ENCODE data around the gene MYCBPAP. TPM values are rescaled to one million over a fixed set of nuclear protein-coding genes. Genes with fewer than 3 reads are reported as not detected.
A peak's percentile ranks its signal among the peaks of the same experiment; 100 is the strongest.

The MYCBPAP gene
- polyA plus RNA-seq, 2 of the 4 experiments (the other 2 are of a cell fraction): 0.93 to 2.5 TPM

- DNase-seq (ENCODE audit: low read depth in 1 of 2, low spot score in 1 of 2): no peak
- Histone ChIP-seq H3K4me2 (peak overlapping the region; percentile 63; the same call in 1 of the 3 replicates), H3K4me1 (peaks cover 32% of the 10 kb centered on the region), H3K4me3 (no peak overlapping the region), H3K27ac (peak overlapping the region; percentile 65 to 85), H3K9me3 (no peaks in the 10 kb centered on the region)
- FAIRE-seq: no peak
- ATAC-seq: no peak
- POLR2A ChIA-PET: interaction anchor here (0.6 to 1.7 kb wide), 2 partner anchors 48 to 59 kb away, joined by 4 to 5 read pairs; no protein-coding TSS in a partner anchor
- 72% methylated on average over 5 of the region's 5 CpGs for WGBS (ENCODE audit: missing lambda C conversion rate)
- CTCF ChIA-PET: interaction anchor here (0.5 to 5.0 kb wide), 41 partner anchors 10 to 1046 kb away, joined by 3 to 119 read pairs (median 6); partner anchors contain the start of genes ACSF2 and EPN3
- TF ChIP-seq TFCP2L1 (CRISPR knock-in tag; IDR thresholded peaks at IDR 0.05): no peak
- no peak for TF ChIP-seq ZNF302 (CRISPR knock-in tag; IDR thresholded peaks at IDR 0.05)
- no peak for TF ChIP-seq ZSCAN20 (CRISPR knock-in tag; IDR thresholded peaks at IDR 0.05)
- TF ChIP-seq HDAC2 (IDR thresholded peaks at IDR 0.05): no peak
- no peak for TF ChIP-seq NFE2L2 (conservative IDR thresholded peaks at IDR 0.05; ENCODE audit: low read length)
- TF ChIP-seq RCOR1 (IDR thresholded peaks at IDR 0.05; ENCODE audit: low read depth, low read length): no peak
- TF ChIP-seq EHMT2 (IDR thresholded peaks at IDR 0.05; ENCODE audit: low read depth): no peak
- TF ChIP-seq PHF8 (IDR thresholded peaks at IDR 0.05; ENCODE audit: borderline replicate concordance, low read depth): no peak
- TF ChIP-seq MAZ (IDR thresholded peaks at IDR 0.05; ENCODE audit: borderline replicate concordance, low read depth, low read length): no peak
Measured at GRCh38 chr17:50483266-50483665, 25.0 kb upstream of the MYCBPAP start.

DNA sequence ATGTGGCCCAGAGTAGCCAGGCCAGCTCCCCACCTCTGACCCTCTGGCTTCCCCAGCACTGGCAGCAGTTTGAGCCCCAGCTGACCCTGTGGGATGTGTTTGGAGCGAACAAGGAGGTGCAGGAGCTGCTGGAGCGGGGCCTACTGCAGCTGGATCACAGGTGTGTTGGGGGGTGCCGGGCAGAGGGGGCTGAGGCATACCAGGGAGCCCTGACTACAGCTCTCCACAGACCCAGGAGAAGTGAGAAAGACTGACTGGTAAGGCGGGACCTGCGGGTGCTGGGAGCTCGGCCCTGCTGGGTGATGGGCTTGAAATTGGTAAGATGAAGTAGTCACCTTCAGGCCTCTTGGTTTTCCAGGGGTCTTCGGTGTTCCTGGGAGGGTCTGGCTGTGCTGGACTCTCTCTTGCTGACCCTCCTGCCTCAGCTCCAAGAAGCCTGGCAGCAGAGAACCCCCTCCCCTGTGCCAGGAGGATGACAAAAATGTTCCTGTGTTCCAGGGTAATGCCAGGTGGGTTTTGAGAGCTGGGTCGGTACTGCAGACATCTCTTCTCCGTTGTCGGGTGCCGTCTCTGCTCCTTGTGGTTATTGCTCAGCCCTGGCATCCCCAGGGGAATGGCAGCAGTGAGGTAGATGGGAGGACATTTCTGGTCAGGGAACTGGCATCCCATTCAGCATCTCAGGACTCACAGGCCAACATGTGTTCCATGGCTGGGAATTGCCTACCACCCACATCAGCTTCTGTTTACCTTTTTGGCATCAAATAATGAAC is 23.7 kb upstream of the MYCBPAP start:
- FAIRE-seq (no peak), DNase-seq (ENCODE audit: low read depth in 1 of 2, low spot score in 1 of 2) (no peak), ATAC-seq (no peak)
- H3K4me3 ChIP-seq: no peak overlapping the region
- no peak overlapping the region for H3K4me2 ChIP-seq
- CTCF ChIA-PET: interaction anchor here (0.6 to 5.0 kb wide), 21 partner anchors 9 to 368 kb away, joined by 3 to 119 read pairs (median 15); partner anchors contain the start of genes ACSF2, COL1A1 and EPN3
- H3K4me1 ChIP-seq: peaks cover 30% of the 10 kb centered on the region
- no peaks in the 10 kb centered on the region for H3K9me3 ChIP-seq
- POLR2A ChIA-PET: interaction anchor here (1.7 kb wide), 1 partner anchor 58 kb away, joined by 5 read pairs; no protein-coding TSS in a partner anchor
- TF ChIP-seq, protein P1, sequence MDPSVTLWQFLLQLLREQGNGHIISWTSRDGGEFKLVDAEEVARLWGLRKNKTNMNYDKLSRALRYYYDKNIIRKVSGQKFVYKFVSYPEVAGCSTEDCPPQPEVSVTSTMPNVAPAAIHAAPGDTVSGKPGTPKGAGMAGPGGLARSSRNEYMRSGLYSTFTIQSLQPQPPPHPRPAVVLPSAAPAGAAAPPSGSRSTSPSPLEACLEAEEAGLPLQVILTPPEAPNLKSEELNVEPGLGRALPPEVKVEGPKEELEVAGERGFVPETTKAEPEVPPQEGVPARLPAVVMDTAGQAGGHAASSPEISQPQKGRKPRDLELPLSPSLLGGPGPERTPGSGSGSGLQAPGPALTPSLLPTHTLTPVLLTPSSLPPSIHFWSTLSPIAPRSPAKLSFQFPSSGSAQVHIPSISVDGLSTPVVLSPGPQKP (IDR thresholded peaks at IDR 0.05; ENCODE audit: low read depth, low read length): no peak
- TF ChIP-seq, protein P2, sequence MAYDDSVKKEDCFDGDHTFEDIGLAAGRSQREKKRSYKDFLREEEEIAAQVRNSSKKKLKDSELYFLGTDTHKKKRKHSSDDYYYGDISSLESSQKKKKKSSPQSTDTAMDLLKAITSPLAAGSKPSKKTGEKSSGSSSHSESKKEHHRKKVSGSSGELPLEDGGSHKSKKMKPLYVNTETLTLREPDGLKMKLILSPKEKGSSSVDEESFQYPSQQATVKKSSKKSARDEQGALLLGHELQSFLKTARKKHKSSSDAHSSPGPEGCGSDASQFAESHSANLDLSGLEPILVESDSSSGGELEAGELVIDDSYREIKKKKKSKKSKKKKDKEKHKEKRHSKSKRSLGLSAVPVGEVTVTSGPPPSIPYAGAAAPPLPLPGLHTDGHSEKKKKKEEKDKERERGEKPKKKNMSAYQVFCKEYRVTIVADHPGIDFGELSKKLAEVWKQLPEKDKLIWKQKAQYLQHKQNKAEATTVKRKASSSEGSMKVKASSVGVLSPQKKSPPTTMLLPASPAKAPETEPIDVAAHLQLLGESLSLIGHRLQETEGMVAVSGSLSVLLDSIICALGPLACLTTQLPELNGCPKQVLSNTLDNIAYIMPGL (CRISPR knock-in tag; IDR thresholded peaks at IDR 0.05; ENCODE audit: borderline replicate concordance): no peak
- TF ChIP-seq MYC (IDR thresholded peaks at IDR 0.05; ENCODE audit: borderline replicate concordance, low read length) (no peak), JUNB (IDR thresholded peaks at IDR 0.05) (no peak), POLR2A (IDR thresholded peaks at IDR 0.05; ENCODE audit: low read length) (no peak)
- H3K27ac ChIP-seq: no peak overlapping the region
- 92% methylated on average over 11 of the region's 11 CpGs for WGBS (ENCODE audit: missing lambda C conversion rate)

- DNase-seq (ENCODE audit: low read depth in 1 of 2, low spot score in 1 of 2) (no peak), ATAC-seq (peak; percentile 14 to 16; a peak in 3 of 6 replicates), FAIRE-seq (no peak)
- no peaks in the 10 kb centered on the region for H3K9me3 ChIP-seq
- TF ChIP-seq KDM5A (IDR thresholded peaks at IDR 0.05) (no peak), EHMT2 (IDR thresholded peaks at IDR 0.05; ENCODE audit: low read depth) (no peak), USF2 (IDR thresholded peaks at IDR 0.05) (no peak), CBX8 (IDR thresholded peaks at IDR 0.05) (no peak), ZFP36 (IDR thresholded peaks at IDR 0.05; ENCODE audit: borderline replicate concordance, partially characterized antibody) (no peak), FOSB (CRISPR knock-in tag; IDR thresholded peaks at IDR 0.05) (no peak)
- TF ChIP-seq, protein P3, sequence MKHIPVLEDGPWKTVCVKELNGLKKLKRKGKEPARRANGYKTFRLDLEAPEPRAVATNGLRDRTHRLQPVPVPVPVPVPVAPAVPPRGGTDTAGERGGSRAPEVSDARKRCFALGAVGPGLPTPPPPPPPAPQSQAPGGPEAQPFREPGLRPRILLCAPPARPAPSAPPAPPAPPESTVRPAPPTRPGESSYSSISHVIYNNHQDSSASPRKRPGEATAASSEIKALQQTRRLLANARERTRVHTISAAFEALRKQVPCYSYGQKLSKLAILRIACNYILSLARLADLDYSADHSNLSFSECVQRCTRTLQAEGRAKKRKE (CRISPR knock-in tag; IDR thresholded peaks at IDR 0.05; ENCODE audit: low read depth): no peak
- TF ChIP-seq, protein P4, sequence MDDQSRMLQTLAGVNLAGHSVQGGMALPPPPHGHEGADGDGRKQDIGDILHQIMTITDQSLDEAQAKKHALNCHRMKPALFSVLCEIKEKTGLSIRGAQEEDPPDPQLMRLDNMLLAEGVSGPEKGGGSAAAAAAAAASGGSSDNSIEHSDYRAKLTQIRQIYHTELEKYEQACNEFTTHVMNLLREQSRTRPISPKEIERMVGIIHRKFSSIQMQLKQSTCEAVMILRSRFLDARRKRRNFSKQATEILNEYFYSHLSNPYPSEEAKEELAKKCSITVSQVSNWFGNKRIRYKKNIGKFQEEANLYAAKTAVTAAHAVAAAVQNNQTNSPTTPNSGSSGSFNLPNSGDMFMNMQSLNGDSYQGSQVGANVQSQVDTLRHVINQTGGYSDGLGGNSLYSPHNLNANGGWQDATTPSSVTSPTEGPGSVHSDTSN (IDR thresholded peaks at IDR 0.05): no peak
- CTCF ChIA-PET: interaction anchor here (0.9 to 4.1 kb wide), 12 partner anchors 8 to 355 kb away, joined by 3 to 35 read pairs (median 4); partner anchors contain the start of genes LRRC59 and RSAD1
- POLR2A ChIA-PET: interaction anchor here (0.9 to 1.6 kb wide), 2 partner anchors 8 to 16 kb away, joined by 4 read pairs; no protein-coding TSS in a partner anchor
- no peak overlapping the region for H3K4me3 ChIP-seq
- H3K4me1 ChIP-seq: peaks cover 13% of the 10 kb centered on the region
- H3K27ac ChIP-seq: no peak overlapping the region
- no peak overlapping the region for H3K4me2 ChIP-seq
- WGBS (ENCODE audit: missing lambda C conversion rate): 70% methylated on average over 14 of the region's 17 CpGs
Measured at GRCh38 chr17:50487213-50488096, 20.8 kb upstream of the MYCBPAP start.

Data from A549 (cell line).